ENCODE results near the gene XYLT1. TPM values are rescaled to one million over a fixed set of nuclear protein-coding genes. Genes with fewer than 3 reads are reported as not detected.

Gene XYLT1
- total RNA-seq, 4 donors from 2014 or later = 20.0 to 43.0 (median 27.4) TPM

DNA sequence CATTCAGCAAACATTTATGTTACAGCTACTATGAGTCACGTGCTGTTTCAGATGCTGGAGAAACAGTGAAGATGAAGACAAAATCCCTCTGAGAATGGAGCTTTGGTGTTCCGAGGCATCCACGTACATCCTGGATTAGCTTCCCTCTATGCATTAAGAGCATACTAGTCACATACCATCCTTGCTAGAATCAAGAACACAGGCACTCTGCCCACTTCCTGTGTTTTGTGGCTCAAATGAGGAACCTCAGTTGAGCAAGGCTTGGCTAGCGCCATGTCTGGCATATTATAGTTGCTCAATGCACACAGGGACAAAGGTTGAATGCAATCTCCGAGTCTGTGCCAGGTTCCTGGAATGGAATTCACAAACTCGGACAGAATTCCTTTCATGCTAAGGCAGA is 297.5 kb downstream of the XYLT1 start:
- TF ChIP-seq, protein P1, sequence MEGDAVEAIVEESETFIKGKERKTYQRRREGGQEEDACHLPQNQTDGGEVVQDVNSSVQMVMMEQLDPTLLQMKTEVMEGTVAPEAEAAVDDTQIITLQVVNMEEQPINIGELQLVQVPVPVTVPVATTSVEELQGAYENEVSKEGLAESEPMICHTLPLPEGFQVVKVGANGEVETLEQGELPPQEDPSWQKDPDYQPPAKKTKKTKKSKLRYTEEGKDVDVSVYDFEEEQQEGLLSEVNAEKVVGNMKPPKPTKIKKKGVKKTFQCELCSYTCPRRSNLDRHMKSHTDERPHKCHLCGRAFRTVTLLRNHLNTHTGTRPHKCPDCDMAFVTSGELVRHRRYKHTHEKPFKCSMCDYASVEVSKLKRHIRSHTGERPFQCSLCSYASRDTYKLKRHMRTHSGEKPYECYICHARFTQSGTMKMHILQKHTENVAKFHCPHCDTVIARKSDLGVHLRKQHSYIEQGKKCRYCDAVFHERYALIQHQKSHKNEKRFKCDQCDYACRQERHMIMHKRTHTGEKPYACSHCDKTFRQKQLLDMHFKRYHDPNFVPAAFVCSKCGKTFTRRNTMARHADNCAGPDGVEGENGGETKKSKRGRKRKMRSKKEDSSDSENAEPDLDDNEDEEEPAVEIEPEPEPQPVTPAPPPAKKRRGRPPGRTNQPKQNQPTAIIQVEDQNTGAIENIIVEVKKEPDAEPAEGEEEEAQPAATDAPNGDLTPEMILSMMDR (IDR thresholded peaks at IDR 0.05) = no peak
- peak; percentile 44 for ATAC-seq (ENCODE audit: low FRiP score)
- no peak for DNase-seq (ENCODE audit: low spot score)

DNA sequence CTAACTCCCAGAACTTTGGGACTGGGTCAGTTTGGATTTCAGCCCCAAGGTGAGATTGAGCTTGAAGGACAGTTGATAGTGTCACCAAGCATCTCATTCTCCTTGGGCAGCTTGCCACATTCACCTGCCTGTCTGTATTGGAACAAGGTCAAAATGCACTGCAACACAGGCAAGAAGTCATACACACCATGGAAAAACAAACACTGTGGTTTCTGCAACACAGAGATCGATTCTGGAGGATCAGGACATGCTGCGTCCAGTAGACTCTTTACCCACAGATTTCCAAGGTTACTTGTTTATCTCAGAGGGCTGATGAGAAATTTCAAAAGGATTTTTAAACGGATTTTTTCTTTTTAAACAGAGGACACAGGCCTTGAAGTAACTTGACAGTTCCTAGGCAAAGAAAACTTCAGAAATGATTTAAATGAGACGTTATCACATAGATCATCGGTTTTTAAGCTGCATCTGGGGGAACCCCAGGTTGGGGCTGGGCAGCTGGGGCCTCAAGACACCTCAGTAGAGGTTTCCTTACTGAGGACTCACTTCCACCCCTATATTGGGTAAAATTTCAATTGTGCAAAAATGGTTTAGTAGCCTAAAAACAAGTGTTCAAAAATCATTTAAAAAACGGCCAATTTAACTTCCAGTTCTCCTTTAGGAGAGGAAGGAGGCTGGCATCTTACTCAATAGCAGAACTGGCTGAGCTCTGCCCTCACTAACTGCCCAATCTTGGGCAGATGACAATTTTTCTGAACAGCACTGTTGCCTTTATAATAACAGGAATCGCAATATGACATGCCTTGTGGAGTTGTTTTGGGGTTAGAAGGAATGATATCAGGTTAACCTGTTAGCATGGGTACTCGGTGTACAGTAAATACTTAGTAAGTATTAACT is 299.3 kb downstream of the XYLT1 start:
- ATAC-seq (ENCODE audit: low FRiP score) = no peak
- TF ChIP-seq, protein P1 (IDR thresholded peaks at IDR 0.05) = no peak
- no peak for DNase-seq (ENCODE audit: low spot score)

DNA sequence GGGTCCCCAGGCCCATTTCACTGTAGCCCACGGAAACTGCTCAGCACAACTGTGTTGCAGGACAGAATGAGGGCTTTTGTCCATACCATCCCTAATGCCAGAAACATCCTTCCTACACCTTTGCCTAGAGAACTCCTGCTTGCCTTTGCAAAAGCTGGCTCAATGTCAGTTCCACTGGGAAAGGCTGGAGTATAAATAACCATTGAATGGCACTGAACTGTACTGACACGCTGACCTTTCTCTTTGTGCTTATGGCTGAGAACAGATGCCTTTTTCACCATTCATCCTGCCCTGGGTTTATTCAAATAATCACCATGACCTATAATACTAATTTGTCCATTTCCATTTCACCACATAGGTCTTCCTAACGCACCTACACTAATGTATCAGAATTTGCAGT is 300.3 kb downstream of the XYLT1 start:
- ATAC-seq (ENCODE audit: low FRiP score) (no peak), DNase-seq (ENCODE audit: low spot score) (no peak)
- TF ChIP-seq, protein P1 (IDR thresholded peaks at IDR 0.05) = no peak

DNA sequence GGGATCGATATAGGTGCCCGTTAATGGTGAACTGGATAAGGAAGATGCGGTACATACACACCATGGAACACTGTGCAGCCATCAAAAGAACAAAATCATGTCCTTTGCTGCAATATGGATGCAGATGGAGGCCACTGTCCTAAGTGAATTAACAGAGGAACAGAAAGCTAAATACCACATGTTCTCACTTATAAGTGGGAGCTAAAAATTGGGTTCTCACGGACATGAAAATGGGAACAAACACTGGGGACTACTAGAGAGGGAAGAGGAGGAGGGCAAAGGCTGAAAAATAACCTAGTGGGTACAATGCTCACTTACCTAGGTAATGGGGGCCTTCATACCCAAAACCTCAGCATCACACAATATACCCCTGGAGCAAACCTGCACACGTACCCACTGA is 302.6 kb downstream of the XYLT1 start:
- DNase-seq (ENCODE audit: low spot score) = no peak
- no peak for ATAC-seq (ENCODE audit: low FRiP score)
- TF ChIP-seq, protein P1 (IDR thresholded peaks at IDR 0.05) = no peak

DNA sequence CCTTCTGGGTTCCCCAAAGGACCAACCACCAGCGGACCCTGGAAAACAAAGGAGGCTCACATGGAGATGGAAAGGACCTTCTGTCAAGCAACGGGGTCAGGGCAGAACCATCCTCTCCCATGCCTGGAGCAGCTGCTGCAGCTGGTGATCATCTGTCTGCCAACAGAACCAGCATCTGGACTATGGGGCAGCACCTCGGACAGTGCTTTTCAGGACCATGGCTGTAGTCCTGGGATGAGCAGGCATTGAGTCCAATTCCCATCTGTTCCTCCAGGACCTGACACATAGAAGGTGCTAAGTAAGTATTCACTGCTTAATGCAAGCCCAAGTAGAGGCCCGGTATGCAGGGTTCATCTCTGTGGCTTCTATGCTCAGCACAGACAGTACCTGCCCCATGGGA is 304.7 kb downstream of the XYLT1 start:
- no peak for ATAC-seq (ENCODE audit: low FRiP score)
- TF ChIP-seq, protein P1 (IDR thresholded peaks at IDR 0.05) = no peak
- DNase-seq (ENCODE audit: low spot score) = no peak

DNA sequence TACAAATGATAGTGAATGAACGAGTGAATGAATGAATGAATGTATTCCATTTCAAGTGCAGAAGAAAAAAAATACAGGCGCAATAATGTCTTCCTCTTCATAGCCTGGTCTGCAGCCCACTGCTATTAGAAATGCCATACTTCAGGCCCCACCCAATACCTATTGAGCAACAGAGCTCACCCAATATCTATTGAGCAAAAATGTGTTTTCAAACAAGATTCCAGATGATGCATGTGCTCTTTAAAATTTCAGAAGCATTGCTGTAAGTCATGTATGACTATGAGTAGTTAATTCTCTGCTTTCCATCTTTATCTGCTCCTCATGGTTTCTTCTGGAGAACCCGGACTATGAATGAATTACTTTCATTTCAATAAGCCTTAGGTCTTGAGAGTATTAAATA is 308.2 kb downstream of the XYLT1 start:
- ATAC-seq (ENCODE audit: low FRiP score) = peak; percentile 55
- TF ChIP-seq, protein P1 (IDR thresholded peaks at IDR 0.05) = no peak
- DNase-seq (ENCODE audit: low spot score) = no peak

DNA sequence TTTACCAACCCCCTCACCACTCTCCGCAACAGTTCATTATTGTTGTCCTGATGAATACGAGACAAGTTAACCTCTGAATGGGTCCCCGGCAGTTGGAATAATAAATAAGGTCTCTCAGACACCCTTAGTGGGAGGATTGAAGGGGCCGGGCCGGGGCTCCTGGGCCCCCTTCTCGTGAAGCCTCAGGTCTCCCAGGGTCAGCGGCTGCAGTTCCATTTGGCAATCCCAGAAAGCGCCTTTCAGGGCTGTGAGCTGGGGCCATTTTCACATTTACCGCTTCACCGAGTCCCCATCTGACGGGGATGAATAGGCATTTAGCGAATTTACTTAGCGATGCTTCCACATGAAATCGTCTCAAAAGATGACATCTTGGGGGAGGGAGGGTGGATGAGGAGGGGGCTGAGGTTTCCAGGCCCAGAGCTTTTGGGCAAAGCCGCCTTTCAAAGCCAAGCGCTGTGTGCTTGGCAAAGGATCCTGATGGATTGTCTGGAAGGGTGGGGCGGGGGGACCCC is 309.8 kb downstream of the XYLT1 start:
- DNase-seq (ENCODE audit: low spot score) (no peak), ATAC-seq (ENCODE audit: low FRiP score) (no peak)
- TF ChIP-seq, protein P1 (IDR thresholded peaks at IDR 0.05) = no peak
